Keratinocyte (primary cell): ENCODE measurements around the gene ZBED3. TPM values are rescaled to one million over a fixed set of nuclear protein-coding genes. Genes with fewer than 3 reads are reported as not detected.

ENCODE experiments used
- DNase-seq: peaks from one replicate; pipeline ENCODE4 v3.0.0-alpha.2; 2011; ENCODE audit warnings: low read depth, missing footprints, low spot score
- FAIRE-seq: peaks from 2 replicates; lab custom pipeline; 2011; peaks lifted over from hg19 to GRCh38; lab: Jason Lieb, UNC
- H2AFZ ChIP-seq: 2 replicates; pipeline ENCODE4 v1.6.0; 2012; ENCODE audit warnings: low read length, control low read depth, inconsistent platforms; ENCODE audit not compliant: control insufficient read depth
- H3K27ac ChIP-seq: 2 replicates; pipeline ENCODE4 v1.5.1; 2011; ENCODE audit warnings: low read length; ENCODE audit not compliant: control insufficient read depth, insufficient read depth
- H3K27me3 ChIP-seq: 3 replicates; pipeline ENCODE4 v1.6.0; 2011; ENCODE audit warnings: low read length; ENCODE audit not compliant: control insufficient read depth, insufficient read depth; ENCODE audit errors: extremely low read depth
- H3K36me3 ChIP-seq, 2 experiments: 2 replicates in 1 of 2; 3 replicates in 1 of 2; pipeline ENCODE4 v1.5.1; 2011; ENCODE audit warnings: low read length in 2 of 2, mild to moderate bottlenecking in 1 of 2; ENCODE audit not compliant: control insufficient read depth in 2 of 2, insufficient read depth in 2 of 2; ENCODE audit errors: extremely low read depth in 1 of 2
- H3K4me1 ChIP-seq: 3 replicates; pipeline ENCODE4 v1.5.1; 2011; ENCODE audit warnings: low read length; ENCODE audit not compliant: control insufficient read depth, insufficient read depth; ENCODE audit errors: extremely low read depth
- H3K4me2 ChIP-seq: 3 replicates; pipeline ENCODE4 v1.6.0; 2011; ENCODE audit warnings: low read depth, low read length; ENCODE audit not compliant: control insufficient read depth, insufficient read depth; ENCODE audit errors: extremely low read depth
- H3K4me3 ChIP-seq, 3 experiments: fragments of 200-600 bp in 1 of 3; sonication (generic) in 1 of 3; 2 replicates in 2 of 3; 3 replicates in 1 of 3; pipeline ENCODE4 v1.5.1; 2011 to 2016; ENCODE audit warnings: low read length in 3 of 3, mild to moderate bottlenecking in 3 of 3, control low read depth in 2 of 3, inconsistent platforms in 1 of 3, low read depth in 1 of 3, mixed read lengths in 1 of 3, mixed run types in 1 of 3, moderate library complexity in 1 of 3; ENCODE audit not compliant: control insufficient read depth in 2 of 3, insufficient read depth in 2 of 3; ENCODE audit errors: extremely low read depth in 1 of 3
- H3K79me2 ChIP-seq: 2 replicates; pipeline ENCODE4 v1.6.0; 2012; ENCODE audit warnings: low read length; ENCODE audit not compliant: control insufficient read depth, insufficient read depth
- H3K9ac ChIP-seq: 3 replicates; pipeline ENCODE4 v1.6.0; 2011; ENCODE audit warnings: low read length; ENCODE audit not compliant: control insufficient read depth, insufficient read depth; ENCODE audit errors: extremely low read depth
- H3K9me1 ChIP-seq: 3 replicates; pipeline ENCODE4 v1.6.0; 2011; ENCODE audit warnings: low read length; ENCODE audit not compliant: control insufficient read depth, insufficient read depth; ENCODE audit errors: extremely low read depth
- H3K9me3 ChIP-seq: 2 replicates; pipeline ENCODE4 v1.5.1; 2012; ENCODE audit warnings: low read depth, low read length; ENCODE audit not compliant: control insufficient read depth
- H4K20me1 ChIP-seq: 3 replicates; pipeline ENCODE4 v1.6.0; 2011; ENCODE audit warnings: low read length; ENCODE audit not compliant: control insufficient read depth, insufficient read depth; ENCODE audit errors: extremely low read depth
- EZH2 ChIP-seq: IDR thresholded peaks from one replicate; pipeline ENCODE4 v1.6.1; 2012; ENCODE audit warnings: inconsistent platforms, mild to moderate bottlenecking, low read length, moderate library complexity
- dilution Hi-C: fragments of 300-500 bp; cut with MboI; formaldehyde crosslinking; loops from one replicate; pipeline ENCODE4 v1.7.0; 2020; ENCODE audit warnings: low sequenced_read_pairs; ENCODE audit not compliant: extremely low pct_ligation_motif_present
- polyA plus RNA-seq, 5 experiments: library from polyadenylated mRNA; depleted of rRNA in 3 of 5; stranded (reverse) in 3 of 5; stranded (forward) in 1 of 5; unstranded in 1 of 5; fragments of >200 nt; gene quantifications; 1 replicate in 1 of 5; 2 replicates in 3 of 5; 3 replicates in 1 of 5; pipeline versions ENCODE4 v1.2.1 to v1.2.3, GENCODE V29; 2011 to 2012; ENCODE audit warnings: missing spikeins in 2 of 5, low read depth in 1 of 5, low replicate concordance in 1 of 5
- TF ChIP-seq, protein P1 (sequence below), 3 experiments: IDR thresholded peaks in 1 of 3; conservative IDR thresholded peaks in 1 of 3; optimal IDR thresholded peaks in 1 of 3; 2 replicates in 2 of 3; 3 replicates in 1 of 3; pipeline versions ENCODE3 to v1.5.1; 2011; ENCODE audit warnings: low read length in 3 of 3, mild to moderate bottlenecking in 3 of 3, moderate library complexity in 2 of 3, control low read depth in 1 of 3, inconsistent platforms in 1 of 3; ENCODE audit not compliant: insufficient read depth in 2 of 3; ENCODE audit errors: extremely low read depth in 1 of 3

ZBED3 gene
- polyA plus RNA-seq, 1 donor (not counting 4 experiments of a cell fraction or from before 2014, with no cell fraction given), result 0.59 TPM

DNA sequence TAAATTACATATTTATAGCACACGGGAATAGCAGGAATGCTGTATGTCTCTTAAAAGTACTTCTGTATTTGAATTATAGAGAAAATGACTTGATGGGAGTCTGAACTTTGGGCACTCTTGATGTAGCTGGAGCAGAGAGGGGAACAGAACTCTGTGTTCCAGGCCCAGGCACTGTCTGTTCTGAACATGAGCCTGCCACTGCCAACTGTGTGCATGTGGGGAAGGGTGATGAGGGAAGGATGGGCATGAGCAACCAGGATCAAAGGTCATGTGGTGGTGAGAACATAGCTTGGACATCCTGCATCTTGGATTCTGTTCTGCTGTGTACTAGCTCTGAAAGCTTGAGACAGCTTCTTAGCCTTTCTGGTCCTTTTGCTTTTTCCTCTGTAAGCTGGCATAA, 16.4 kb upstream of the ZBED3 start:
- FAIRE-seq, result no peak
- no peak overlapping the region for H3K4me2 ChIP-seq
- no peaks in the 10 kb centered on the region for H3K9me1 ChIP-seq
- H3K9me3 ChIP-seq, result no peaks in the 10 kb centered on the region
- TF ChIP-seq, protein P1, sequence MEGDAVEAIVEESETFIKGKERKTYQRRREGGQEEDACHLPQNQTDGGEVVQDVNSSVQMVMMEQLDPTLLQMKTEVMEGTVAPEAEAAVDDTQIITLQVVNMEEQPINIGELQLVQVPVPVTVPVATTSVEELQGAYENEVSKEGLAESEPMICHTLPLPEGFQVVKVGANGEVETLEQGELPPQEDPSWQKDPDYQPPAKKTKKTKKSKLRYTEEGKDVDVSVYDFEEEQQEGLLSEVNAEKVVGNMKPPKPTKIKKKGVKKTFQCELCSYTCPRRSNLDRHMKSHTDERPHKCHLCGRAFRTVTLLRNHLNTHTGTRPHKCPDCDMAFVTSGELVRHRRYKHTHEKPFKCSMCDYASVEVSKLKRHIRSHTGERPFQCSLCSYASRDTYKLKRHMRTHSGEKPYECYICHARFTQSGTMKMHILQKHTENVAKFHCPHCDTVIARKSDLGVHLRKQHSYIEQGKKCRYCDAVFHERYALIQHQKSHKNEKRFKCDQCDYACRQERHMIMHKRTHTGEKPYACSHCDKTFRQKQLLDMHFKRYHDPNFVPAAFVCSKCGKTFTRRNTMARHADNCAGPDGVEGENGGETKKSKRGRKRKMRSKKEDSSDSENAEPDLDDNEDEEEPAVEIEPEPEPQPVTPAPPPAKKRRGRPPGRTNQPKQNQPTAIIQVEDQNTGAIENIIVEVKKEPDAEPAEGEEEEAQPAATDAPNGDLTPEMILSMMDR (optimal IDR thresholded peaks at IDR 0.05 in 1 of 3, IDR thresholded peaks at IDR 0.05 in 1 of 3, conservative IDR thresholded peaks at IDR 0.05 in 1 of 3; ENCODE audit: extremely low read depth in 1 of 3, insufficient read depth in 2 of 3, low read length in 3 of 3), result no peak
- TF ChIP-seq EZH2, result no peak
- H3K27me3 ChIP-seq, result no peaks in the 10 kb centered on the region
- no peak overlapping the region for H2AFZ ChIP-seq
- no peaks in the 10 kb centered on the region for H3K36me3 ChIP-seq
- H3K27ac ChIP-seq, result no peak overlapping the region
- no peak overlapping the region for H3K4me3 ChIP-seq
- no peaks in the 10 kb centered on the region for H4K20me1 ChIP-seq
- no peaks in the 10 kb centered on the region for H3K79me2 ChIP-seq
- H3K4me1 ChIP-seq, result peaks cover 3% of the 10 kb centered on the region
- DNase-seq, result no peak
- H3K9ac ChIP-seq, result no peak overlapping the region
- dilution Hi-C loops, result no loop called here

DNA sequence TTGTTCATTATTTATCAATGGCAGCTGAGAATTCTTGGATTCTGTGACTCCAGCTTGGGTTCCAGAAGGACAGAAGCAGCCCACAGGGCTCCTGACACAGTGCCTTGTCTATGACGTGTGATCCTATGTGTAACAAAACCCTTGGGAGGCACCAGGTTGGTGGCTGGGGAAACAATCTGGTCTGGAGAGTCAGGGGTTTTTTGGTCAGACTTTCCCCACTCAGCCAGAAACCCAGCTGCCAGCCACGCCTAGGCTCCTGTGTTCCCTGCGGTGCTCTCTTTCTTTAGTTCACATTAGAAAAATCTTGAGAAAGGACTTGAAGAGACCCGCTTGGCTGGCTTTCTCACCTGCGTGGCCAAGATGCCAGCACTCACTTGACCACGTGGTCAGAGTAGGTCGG, 15.5 kb upstream of the ZBED3 start:
- Histone ChIP-seq H3K9me3 (no peaks in the 10 kb centered on the region), H3K27ac (no peak overlapping the region), H3K79me2 (no peaks in the 10 kb centered on the region), H3K4me2 (no peak overlapping the region), H3K27me3 (no peaks in the 10 kb centered on the region), H3K4me1 (peaks cover 3% of the 10 kb centered on the region), H3K9me1 (no peaks in the 10 kb centered on the region), H3K4me3 (no peak overlapping the region), H2AFZ (no peak overlapping the region), H3K36me3 (no peaks in the 10 kb centered on the region), H3K9ac (no peak overlapping the region), H4K20me1 (no peaks in the 10 kb centered on the region)
- no peak for FAIRE-seq
- no peak for DNase-seq
- dilution Hi-C loops, result no loop called here
- TF ChIP-seq EZH2, result no peak
- TF ChIP-seq, protein P1 (optimal IDR thresholded peaks at IDR 0.05 in 1 of 3, IDR thresholded peaks at IDR 0.05 in 1 of 3, conservative IDR thresholded peaks at IDR 0.05 in 1 of 3; ENCODE audit: extremely low read depth in 1 of 3, insufficient read depth in 2 of 3, low read length in 3 of 3), result no peak
